SK-N-DZ (cell line): Measurements from ENCODE around the gene SPATA20. TPM values are rescaled to one million over a fixed set of nuclear protein-coding genes. Genes with fewer than 3 reads are reported as not detected.
A peak's percentile ranks its signal among the peaks of the same experiment; 100 is the strongest.

Source experiments
- DNase-seq: peaks from one replicate; pipeline ENCODE4 v3.0.0-alpha.2; 2015; ENCODE audit warnings: low spot score
- polyA plus RNA-seq, 2 experiments: library from polyadenylated mRNA; depleted of rRNA; stranded (reverse); fragments of >200 nt; gene quantifications; 2 replicates each; pipeline ENCODE4 v1.2.3, GENCODE V29; 2014

SPATA20 gene
- polyA plus RNA-seq (2014; cell fraction: cytosol; rRNA removed), result 6.2 and 14.0 TPM in 2 replicates
- 69.2 and 130 TPM in 2 replicates for polyA plus RNA-seq (2014; cell fraction: nucleus; rRNA removed)

DNA sequence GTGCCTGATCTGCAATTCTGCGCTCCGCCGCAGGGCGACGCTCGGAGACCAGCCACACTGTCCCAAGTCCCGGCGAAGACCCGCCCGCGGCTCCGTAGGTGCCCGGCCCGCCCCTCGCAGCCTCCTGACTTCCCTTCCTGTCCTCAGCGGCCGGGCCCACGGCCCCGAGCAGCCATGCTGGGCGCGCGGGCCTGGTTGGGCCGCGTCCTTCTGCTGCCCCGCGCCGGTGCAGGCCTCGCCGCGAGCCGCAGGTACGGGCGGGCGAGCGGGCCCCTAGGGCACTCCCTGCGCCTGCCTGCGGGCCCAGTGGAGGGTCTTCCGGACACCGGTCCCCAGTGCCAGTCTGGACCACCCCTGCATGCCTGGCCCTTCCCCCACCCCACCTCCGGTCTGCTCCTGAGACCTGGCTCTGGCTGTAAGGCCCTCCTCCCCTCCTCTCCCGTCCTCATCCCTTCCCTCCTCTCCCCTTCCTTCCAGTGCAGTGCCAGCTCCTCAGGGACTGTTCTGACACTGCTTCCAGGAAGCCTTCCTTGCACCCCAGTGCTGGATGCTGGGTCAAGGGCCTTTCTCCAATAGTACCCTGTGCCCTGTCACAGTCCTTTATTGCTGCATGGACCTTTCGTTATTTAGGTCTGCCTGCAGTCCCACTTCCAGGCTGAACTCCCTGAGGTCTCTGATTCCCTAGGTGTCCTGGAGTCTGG, at the start of gene SPATA20:
TSS of gene SPATA20 (plus strand) at position 140 of the 701 bp plus-strand sequence. CDS start at position 175, 35 bp downstream.
- peak; percentile 85 for DNase-seq

DNA sequence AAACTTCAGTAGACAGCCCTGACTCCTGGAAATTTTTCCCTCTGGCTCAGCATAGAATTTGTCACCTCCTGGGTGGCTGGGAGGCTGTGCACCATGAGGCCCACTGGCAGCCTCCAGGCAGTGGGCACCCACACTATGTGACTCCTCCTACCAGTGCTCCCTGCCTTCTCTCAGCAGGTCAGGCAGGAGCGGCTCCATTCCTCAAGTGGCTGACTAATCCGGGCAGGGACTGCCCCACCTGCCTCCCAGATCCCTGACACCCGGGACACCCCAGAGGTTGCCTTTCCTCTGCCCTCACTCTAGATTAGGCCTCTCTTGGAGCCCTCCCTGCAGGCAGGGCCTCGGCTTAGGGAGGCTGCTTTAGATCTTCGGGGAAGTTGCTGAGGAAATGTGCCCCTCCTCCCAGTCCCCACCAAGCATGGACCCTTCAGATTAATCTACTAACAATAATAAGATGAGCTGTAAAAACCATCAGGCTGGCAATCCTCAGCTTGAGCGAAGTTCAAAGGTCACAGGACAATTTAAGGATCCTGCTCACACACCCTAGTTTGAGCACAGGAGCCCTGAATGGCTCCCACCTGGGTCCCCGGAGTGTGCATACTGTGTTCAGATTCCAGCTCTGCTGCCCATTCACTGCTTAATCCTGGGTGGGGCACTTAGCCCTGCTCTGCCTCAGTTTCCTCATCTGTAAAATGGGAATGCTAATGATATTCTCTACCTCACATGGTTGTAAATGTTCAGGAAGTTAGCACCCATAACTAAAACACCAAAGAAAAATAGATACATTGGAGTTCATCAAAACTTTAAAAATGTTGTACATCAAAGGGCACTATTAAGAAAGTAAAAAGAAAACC, 48.7 kb upstream of the SPATA20 start:
- DNase-seq, result no peak

DNA sequence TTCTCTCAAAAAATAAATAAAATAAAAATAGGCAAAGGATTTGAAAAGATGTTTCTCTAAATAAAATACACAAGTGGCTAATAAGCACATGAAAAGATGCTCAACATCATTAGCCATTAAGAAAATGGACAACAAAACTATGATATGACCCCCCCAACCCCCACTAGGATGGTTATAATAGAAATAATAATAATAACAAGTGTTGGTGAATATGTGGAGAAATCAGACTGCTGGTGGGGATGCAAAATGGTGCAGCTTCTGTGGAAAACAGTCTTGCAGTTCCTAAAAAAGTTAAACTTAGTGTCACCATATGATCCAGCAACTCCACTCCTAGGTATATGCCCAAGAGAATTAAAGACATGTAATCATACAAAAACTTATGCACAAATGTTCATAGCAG, 47.7 kb upstream of the SPATA20 start:
- DNase-seq, result no peak

DNA sequence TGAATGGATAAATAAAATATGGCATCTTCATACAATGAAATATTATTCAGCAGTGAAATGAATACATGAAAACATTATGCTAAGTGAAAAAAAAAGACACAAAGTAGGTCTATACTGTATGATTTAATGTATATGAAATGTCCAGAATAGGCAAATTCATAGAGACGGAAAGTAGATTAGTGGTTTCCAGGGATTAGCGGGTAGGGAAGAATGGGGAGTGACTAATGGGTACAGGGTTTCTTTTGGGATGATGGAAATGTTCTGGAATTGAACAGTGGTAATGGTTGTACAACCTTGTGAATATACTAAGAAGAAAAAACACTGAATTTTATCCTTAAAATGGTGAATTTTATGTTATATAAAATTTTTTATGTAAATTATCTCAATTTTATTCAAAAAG, 47.3 kb upstream of the SPATA20 start:
- DNase-seq, result no peak

DNA sequence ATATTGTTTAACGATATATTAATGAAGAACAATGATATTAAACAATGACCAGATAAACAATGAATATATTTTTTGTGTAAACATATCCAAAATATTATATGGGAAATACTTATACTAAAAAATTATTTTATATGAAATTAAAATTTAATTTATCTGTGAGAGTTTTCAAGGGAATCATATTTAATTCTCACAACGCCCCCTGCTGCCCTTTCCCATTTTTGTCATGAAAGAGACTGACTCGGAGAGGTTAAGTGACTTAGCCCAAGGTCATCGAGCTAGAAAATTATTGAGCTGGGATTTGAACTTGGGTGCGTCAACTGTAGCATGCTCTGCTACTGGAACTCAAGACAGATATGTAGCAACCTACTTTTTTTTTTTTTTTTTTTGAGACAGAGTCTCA, 45.9 kb upstream of the SPATA20 start:
- no peak for DNase-seq

DNA sequence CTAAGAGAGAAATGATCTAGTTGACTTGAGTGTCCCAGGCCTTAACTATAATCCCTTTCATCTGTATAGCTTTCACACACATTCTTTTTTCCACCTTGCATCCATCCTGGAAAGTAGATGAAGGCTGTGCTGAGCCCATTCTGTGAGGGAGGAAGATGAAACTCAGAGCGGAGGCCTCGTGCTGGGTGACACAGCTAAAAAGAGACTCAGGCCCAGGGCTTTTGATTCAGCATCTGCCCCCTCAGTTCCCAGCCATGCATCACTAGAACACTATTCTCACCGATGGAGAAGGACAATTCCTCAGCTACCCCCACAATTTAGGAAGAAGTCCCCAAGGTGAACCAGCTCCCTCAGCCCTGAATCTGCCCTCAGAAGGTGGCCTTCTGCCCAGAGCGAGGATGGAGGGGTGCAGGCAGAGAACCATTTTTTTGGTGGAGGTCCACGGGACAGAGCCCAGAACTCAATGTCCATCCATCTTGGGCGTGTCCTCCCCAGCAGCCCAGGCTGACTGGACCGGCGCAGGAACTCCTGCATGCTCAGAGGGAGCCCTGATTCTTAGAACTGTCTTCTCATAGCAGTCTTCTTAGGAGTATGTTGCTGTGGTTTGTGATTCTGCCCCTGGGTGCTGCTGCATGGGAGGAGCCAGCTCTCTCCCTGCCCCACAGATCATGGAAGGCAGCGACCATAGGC, 44.5 kb upstream of the SPATA20 start:
- no peak for DNase-seq

DNA sequence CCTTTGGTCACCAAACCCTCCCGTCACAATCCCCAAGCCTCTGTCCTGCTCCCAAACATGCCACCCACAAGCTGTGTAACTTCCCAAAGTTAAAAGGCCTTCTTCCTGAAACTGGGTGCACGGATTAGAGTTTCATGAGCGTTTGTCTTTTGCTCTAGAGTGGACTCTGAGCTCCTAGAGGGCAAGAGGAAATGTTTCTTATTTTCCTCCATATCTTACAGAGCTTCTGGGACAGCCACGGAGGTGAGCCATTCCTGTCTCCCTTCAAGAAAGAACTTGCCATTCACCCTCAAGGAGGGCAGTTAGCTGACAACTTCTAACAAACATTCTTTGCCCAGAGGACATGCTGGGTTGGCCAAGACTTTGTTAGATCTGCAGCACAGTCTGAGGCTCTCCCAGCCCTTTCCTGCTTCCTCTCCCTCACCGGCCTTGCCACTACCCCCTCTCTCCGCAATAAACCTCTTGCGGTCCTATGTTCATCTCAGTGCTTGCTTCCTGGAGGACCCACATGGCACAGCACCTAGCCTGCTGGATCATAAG, 41.3 kb upstream of the SPATA20 start:
- no peak for DNase-seq

DNA sequence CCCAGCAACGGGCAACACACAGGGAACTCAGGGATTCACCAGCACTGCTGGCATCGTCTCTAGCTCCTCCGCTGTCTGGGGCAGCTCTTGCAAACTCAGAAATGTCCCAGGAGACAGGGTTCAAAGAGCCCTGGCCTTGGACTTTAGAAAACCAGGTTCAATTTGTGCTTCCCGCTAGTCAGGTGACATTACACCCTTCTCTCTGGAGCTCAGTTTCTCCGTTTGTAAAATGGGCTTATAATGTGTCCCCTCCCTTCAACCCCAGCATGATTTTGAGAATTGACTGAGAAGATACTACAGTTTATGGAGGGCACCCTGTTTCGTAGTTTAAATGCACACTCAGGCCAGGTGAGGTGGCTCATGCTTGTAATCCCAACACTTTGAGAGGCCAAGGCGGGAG, 40.7 kb upstream of the SPATA20 start:
- DNase-seq, result no peak

DNA sequence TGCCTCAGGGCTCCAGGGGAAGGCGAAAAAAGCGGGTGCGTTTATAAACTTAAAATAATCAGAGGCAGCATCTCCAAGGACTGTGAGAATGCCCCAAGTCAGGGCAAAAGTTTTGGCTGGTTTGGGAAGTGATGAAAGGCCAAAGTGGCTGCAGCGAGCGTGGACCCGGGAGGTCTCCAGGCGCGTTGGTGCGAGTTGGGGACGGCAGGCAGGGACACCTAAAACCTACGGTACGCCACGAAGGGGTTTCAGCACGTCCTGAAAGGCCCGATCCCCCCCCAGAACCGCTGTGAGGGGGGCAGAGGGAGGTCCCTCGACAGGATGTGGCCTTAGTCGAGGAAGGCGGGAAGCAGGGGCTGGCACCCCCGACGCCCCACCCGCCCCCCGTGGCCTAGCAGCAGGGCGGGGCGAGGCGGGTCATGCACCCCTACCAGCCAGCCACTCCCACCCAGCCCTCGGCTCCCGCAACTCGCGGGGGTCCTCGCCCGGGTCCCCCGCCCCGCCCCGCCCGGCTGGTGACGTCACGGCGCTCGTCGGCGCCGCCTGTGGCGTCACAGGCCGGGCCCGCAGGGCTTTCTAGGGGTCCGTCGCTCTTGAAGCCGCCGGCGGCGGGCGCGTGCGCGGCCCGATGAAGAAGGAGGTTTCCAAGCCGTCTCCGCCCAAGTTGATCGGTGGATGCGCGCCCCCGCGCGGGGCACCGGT, 39.0 kb upstream of the SPATA20 start, which contains the start of gene MYCBPAP:
TSS of gene MYCBPAP (plus strand) at position 569 of the 702 bp plus-strand sequence. CDS start 236 bp downstream, outside the sequence.
- peak; percentile 64 for DNase-seq

DNA sequence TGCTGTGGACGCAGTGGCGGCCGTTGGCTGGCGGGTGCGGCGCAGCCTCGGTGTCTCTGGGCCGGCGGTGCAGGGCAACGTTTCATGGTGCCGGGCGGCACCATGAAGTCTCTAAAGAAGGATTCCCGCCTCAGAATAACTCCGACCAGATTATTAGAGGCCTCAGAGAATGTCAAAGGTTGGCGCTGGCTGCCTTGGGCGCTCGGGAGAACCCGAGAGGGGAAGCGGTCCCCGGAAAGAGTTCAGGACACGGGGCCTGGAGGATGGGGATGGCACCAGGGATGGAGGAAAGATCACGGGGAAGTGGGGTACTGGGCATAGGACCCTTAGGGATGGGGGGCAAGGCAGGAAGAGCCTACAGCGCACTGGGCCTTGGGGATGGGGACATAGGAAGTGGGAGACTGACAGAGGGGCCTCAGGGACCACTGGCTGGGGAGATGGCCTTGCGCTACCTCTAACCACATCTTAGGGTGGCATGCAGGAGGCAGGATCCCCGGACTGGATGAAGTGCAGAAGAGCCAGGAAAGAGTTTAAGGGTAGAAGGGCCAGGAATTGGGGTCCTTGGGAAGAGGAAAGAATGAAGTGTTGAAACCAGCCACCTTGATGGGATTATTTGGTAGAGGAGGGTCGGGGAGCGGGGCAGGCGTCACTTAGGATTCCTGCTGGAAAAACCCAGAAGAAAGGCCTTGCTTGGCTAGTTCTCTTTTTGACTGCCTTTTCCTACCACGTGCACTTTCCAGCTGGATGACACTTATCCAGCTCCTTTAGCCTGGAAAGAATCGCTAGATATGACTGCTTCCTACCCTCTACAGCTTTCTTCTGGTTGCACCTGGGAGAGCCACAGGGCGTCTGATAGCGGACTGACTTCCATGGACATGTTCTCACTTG, 38.2 kb upstream of the SPATA20 start:
- DNase-seq, result no peak

DNA sequence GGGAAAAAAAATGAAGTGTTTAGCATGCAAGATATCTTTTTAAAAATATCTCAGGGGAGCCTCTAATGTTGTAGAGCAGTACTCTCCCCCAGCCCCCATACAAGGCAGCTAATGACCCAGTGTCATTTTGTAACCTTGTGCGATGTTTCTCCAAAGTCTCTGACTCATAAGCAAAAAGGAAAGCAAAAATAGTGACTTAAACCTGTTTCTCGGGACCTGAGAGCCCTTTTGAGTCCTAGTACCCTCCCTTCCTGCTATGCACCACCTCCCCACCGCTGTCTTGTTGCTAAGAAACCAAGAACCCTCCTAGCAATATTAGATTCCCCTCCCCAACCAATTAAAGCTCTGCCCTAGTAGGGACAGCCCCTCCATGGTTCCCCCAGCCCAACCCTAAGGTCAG, 35.9 kb upstream of the SPATA20 start:
- DNase-seq, result no peak

DNA sequence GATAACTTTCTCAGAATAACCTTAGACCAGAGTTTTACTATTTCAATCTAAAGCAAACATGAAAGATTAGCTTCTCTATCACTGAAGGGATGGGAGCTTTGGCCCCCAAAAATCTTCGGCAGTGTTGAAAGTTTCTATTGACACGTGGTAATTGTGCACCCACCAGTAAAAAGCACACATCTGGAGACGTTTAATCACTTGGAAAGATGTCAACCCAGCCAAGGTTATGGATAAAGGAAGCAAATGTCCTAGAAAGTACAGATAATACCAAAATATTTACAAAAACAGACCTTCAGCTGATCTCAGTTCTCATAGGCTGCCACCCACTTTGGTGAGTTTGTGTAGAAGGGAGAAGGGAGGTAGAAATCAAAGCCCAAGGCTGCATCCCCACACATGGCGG, 33.5 kb upstream of the SPATA20 start:
- no peak for DNase-seq

DNA sequence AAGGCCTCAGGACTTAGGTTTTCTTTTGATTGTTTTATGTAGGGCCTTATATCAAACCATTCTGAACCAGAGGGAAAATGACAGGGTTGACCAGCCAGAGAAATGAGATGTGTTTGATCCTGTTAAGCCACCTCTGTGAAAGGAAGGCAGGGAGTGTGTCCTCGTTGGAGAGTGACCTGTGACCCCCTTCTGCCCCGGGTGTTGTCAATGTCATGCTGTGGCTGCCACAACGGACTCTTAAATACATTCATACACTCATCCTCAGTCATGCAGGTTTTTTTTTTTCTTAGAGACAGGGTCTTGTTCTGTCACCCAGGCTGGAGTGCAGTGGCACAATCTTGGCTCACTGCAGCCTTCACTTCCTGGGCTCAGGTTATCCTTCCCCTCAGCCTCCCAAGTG, 32.6 kb upstream of the SPATA20 start:
- DNase-seq, result no peak

DNA sequence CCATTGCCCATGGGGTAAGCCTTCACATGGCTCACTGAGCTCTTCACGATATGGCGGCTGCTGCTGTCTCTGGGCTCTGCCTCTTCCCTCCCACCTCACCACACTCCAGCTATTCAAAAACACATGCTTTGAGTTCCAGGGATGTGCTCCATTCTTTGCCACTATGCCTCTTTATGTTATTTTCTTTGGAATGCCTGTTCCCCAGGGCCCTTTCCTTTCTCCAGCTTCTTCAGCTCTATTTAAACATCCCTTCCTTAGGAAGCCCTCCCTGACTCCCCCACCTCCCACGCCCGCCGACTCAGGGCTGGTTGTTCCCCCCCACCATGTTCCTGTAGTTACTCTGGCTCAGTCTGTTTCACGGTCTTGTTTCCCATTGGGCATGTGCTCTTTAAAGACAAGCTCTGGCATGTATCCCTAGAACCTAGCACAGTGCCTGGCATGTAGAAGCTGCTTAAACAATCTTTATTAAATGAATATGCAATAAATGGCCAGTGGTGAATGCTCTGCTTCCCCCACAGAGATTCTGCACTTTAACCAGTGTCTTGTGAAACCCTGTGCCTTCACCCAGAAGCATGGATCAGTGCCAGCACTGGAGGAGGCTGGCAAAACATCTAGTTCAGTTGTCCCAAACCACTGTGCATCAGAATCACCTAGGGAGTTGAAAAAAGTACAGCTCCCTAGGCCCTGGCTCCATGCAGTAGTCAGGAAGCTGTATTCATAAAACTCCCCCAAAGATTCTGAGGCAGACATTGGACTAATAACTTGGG, 31.9 kb upstream of the SPATA20 start:
- DNase-seq, result no peak

DNA sequence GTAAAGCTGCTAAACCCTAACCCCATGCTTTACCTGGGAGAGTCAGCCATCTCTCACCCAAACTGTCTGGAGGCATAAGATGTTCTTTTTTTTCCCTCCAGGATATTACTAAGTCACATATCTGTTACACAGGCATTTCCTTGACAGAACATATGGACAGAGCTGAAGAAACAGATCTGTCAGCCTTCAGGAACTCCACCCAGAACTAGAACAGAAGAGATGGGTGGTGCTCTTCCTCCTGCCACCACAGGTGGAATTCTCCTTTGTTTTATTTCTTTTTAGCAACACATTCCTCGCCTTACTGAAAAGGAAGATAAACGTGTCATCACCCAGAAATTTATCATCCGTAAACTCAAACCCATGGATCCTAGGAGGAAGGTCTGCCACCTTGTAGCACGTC, 30.0 kb upstream of the SPATA20 start:
- no peak for DNase-seq

DNA sequence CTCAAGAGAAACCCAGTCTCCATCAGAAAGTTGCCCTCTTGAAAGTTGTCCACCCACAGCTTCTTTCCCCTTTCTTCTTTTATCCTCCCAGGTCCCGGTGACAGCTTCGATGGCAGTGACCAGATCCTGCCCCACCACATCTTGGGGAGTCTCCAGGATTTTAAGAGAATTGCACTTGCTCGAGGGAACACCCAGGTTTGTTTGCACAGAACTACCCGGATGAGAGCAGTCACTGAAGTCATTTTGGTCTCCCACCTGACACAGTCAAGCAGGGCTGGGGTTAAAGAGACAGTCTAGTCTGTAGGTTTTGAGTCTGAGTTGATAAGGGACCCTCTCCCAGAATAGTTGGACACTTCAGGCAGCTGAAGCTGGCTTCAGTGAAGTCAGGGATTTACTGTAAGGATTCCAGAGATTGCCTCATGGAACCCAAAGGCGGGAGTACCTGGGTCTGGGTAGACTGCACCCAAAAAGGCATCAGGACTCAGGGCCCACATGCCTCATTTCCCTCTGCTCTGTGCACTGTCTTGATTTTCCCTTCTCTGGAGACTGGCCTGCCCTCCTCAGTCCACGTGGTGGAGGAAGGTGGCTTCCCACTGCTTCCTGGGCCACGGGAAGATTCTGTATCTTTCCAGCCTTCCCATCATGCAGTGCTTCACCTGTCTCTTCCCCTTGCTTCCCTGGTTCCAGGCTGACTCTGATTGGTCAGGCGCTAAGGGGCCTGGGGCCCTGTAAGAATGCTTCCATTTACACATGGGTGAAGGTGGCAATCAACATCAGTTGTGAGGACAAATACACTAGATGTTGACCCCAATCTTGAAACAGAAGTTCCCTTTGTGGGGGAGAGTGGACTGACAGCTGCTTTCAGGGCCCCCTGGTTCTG, 29.2 kb upstream of the SPATA20 start:
- DNase-seq, result no peak

DNA sequence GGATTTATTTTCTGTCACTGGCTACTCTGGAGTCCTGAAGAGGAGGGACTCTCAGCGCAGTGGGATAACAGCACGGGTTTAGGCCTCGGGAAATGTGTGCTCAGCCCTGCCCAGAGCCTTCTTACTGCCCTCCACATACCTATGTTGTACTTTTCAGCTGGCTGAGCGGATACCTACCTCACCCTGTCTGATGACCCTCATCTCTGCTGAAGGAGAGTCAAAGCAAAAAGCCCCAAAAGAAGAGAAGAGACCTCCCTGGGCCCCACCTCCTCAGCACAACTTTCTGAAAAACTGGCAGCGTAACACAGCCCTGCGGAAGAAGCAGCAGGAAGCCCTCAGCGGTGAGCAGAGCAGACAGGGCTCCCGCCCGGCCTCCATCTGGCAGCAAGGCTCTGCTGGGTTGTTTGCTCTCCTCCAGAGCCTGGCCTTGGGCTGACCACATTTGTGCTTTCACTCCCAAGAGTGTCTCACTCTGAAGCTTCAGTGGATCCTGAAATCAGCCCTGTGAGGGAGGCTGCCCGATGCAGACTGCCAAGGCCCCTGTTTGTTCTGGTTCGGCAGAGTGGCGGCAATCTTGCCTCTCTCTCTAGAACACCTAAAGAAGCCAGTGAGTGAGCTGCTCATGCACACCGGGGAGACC, 28.5 kb upstream of the SPATA20 start:
- DNase-seq, result no peak
